Right atrium auricular region (tissue), 2 donors: ENCODE measurements around the gene NT5DC2. TPM values are rescaled to one million over a fixed set of nuclear protein-coding genes. Genes with fewer than 3 reads are reported as not detected.

ENCODE experiments used
- DNase-seq: peaks from one replicate; pipeline ENCODE4 v3.0.0-alpha.2; 2019; ENCODE audit warnings: low spot score
- H3K27ac ChIP-seq, 2 donors: fragments of 200-600 bp; sonication (generic); 1 replicate in 1 of 2; 2 replicates in 1 of 2; pipeline ENCODE4 v1.5.1; 2016 to 2019
- H3K27me3 ChIP-seq, 2 donors: fragments of 200-600 bp; sonication (generic); one replicate each; pipeline versions ENCODE4 v1.5.1 to v1.6.0; 2017 to 2019
- H3K36me3 ChIP-seq: fragments of 200-600 bp; sonication (generic); one replicate; pipeline ENCODE4 v1.5.1; 2016
- H3K4me1 ChIP-seq, 2 donors: fragments of 200-600 bp; sonication (generic); one replicate each; pipeline versions ENCODE4 v1.5.1 to v1.6.0; 2017 to 2019
- H3K4me3 ChIP-seq, 2 donors: fragments of 200-600 bp; sonication (generic); 1 replicate in 1 of 2; 2 replicates in 1 of 2; pipeline ENCODE4 v1.5.1; 2017 to 2019; ENCODE audit warnings: mild to moderate bottlenecking in 1 of 2, moderate library complexity in 1 of 2
- H3K9me3 ChIP-seq, 2 donors: fragments of 200-600 bp; sonication (generic); one replicate each; pipeline ENCODE4 v1.5.1; 2019
- total RNA-seq, 2 donors: library from RNA; depleted of rRNA; stranded (reverse); fragments of >200 nt; gene quantifications; one replicate each; pipeline ENCODE4 v1.1.0, GENCODE V29; 2016
- TF ChIP-seq, protein P1 (sequence below), 2 donors: fragments of 200-600 bp; sonication (generic); IDR thresholded peaks; one replicate each; pipeline ENCODE4 v1.5.1; 2019; ENCODE audit warnings: antibody characterized with exemption in 2 of 2

The NT5DC2 gene
- total RNA-seq, 2 donors from 2014 or later: 94.0 to 146 TPM

DNA sequence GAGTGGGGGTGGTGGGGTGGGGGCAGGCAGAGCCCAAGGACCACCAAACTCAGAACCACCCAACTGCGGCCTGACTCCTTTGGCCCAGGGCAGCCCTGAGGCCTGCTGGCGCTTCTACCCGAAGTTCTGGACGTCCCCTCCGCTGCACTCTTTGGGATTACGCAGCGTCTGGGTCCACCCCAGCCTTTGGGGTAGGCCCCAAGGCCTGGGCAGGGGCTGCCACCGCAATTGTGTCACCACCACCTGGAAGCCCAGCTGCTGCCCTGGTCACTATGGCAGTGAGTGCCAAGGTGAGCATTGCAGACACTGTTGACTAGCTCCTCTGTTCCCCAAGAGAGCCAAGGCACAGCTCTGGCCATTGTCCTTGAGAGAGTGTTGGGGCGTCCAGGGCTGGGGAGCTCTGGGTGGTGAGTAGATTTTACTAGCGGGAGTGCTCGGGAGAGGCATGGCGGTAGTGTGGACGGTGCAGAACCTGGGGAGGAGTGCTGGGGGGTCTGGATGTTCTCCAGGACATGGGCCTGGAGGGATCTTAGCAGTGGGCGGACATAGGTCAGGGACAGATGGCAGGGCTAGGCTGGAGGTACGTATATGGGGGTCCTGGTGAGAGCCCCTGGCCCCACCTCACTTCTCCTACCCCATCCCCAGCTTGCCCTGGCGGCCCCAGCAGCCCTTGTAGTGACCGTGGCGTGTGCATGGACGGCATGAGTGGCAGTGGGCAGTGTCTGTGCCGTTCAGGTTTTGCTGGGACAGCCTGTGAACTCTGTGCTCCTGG, 12.8 kb downstream of the NT5DC2 start:
- peaks cover 18% of the 10 kb centered on the region for H3K36me3 ChIP-seq
- no peaks in the 10 kb centered on the region for H3K27me3 ChIP-seq
- H3K9me3 ChIP-seq: no peaks in the 10 kb centered on the region
- H3K4me1 ChIP-seq: peaks cover 0 to 27% of the 10 kb centered on the region in 2 donors
- TF ChIP-seq, protein P1, sequence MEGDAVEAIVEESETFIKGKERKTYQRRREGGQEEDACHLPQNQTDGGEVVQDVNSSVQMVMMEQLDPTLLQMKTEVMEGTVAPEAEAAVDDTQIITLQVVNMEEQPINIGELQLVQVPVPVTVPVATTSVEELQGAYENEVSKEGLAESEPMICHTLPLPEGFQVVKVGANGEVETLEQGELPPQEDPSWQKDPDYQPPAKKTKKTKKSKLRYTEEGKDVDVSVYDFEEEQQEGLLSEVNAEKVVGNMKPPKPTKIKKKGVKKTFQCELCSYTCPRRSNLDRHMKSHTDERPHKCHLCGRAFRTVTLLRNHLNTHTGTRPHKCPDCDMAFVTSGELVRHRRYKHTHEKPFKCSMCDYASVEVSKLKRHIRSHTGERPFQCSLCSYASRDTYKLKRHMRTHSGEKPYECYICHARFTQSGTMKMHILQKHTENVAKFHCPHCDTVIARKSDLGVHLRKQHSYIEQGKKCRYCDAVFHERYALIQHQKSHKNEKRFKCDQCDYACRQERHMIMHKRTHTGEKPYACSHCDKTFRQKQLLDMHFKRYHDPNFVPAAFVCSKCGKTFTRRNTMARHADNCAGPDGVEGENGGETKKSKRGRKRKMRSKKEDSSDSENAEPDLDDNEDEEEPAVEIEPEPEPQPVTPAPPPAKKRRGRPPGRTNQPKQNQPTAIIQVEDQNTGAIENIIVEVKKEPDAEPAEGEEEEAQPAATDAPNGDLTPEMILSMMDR (IDR thresholded peaks at IDR 0.05): no peak
- H3K27ac ChIP-seq: no peak overlapping the region
- no peak overlapping the region for H3K4me3 ChIP-seq
- no peak for DNase-seq

DNA sequence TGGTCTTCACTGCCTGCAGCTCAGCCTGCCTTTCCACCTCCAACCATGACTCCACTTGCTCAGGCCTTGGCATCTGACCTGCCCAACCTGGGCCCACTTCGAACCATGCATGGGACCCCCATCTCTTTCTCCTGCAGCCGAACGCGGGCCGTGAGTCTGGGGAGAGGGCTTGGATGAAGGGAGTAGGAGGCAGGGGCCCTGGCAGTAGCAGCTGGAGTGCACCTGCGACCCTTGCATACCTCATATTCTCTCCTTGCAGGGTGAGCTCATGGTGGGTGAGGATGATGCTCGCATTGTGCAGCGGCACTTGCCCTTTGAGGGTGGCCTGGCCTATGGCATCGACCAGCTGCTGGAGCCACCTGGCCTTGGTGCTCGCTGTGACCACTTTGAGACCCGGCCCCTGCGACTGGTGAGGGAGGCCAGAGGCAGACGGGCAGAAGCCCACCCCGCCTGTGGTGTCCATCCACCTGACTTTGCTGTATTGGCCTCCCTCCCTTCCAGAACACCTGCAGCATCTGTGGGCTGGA, 13.5 kb downstream of the NT5DC2 start:
- no peaks in the 10 kb centered on the region for H3K27me3 ChIP-seq
- no peak overlapping the region for H3K27ac ChIP-seq
- H3K36me3 ChIP-seq: peaks cover 18% of the 10 kb centered on the region
- H3K4me3 ChIP-seq: no peak overlapping the region
- TF ChIP-seq, protein P1 (IDR thresholded peaks at IDR 0.05): no peak
- no peak for DNase-seq
- H3K4me1 ChIP-seq: peaks cover 0 to 20% of the 10 kb centered on the region in 2 donors
- H3K9me3 ChIP-seq: no peaks in the 10 kb centered on the region

DNA sequence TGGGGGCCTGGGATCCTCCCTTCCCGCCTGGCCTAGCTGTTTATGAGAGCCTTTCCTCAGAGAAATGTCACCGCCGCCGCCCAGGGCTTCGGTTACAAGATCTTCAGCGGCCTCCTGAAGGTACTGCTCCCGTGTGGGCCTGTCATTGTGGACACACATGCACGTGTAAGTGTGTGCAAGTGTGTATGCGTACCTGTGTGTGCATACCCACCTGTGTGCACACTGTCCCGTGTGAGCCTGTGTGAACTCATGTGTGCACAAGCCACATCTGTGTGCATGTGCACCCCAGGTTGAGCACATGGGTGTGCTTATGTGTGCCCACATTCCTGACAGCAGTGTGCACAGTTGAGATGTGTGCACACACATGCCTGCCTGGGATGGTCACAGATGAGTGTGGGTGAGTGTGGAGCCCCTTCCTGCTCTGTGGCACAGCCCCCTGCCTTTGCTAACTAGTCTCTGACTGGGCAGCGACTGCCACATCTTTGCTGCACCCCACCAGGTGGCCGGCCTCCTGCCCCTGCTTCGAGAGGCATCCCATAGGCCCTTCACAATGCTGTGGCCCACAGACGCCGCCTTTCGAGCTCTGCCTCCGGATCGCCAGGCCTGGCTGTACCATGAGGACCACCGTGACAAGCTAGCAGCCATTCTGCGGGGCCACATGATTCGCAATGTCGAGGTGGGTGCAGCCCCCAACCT, 14.1 kb downstream of the NT5DC2 start:
- H3K9me3 ChIP-seq: no peaks in the 10 kb centered on the region
- no peak for DNase-seq
- no peak overlapping the region for H3K27ac ChIP-seq
- TF ChIP-seq, protein P1 (IDR thresholded peaks at IDR 0.05): no peak
- H3K36me3 ChIP-seq: peaks cover 16% of the 10 kb centered on the region
- H3K4me3 ChIP-seq: no peak overlapping the region
- no peaks in the 10 kb centered on the region for H3K27me3 ChIP-seq
- peaks cover 0 to 14% of the 10 kb centered on the region in 2 donors for H3K4me1 ChIP-seq

DNA sequence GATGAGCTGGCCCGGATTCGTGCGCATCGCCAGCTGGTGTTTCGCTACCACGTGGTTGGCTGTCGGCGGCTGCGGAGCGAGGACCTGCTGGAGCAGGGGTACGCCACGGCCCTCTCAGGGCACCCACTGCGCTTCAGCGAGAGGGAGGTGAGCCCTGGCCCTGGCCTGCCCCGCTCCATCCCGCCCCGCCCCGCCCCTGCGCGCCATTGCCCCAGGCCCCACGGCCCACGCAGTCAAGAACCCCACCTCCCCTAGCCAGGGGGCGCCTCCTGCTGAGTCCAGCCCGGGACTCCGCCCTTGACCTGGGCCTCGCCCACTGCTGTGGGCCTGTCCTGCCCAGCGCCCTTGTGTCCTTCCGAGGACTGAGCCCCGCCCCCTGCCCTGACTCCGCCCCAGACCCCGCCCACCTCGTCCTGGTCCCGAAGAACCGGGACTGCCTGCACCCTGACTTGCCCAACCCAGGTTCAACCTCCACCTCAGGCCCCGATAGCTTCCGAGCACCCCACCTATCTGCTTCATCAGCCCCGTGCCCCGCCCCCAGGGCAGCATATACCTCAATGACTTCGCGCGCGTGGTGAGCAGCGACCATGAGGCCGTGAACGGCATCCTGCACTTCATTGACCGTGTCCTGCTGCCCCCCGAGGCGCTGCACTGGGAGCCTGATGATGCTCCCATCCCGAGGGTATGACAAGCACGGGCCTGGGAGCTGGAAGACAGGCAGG, 14.8 kb downstream of the NT5DC2 start:
- Histone ChIP-seq H3K4me1 (peaks cover 0 to 6% of the 10 kb centered on the region in 2 donors), H3K27ac (no peak overlapping the region), H3K4me3 (peak overlapping the region; percentile 26 to 41), H3K36me3 (peaks cover 9% of the 10 kb centered on the region), H3K27me3 (no peaks in the 10 kb centered on the region), H3K9me3 (no peaks in the 10 kb centered on the region)
- TF ChIP-seq, protein P1 (IDR thresholded peaks at IDR 0.05): no peak
- DNase-seq: no peak

DNA sequence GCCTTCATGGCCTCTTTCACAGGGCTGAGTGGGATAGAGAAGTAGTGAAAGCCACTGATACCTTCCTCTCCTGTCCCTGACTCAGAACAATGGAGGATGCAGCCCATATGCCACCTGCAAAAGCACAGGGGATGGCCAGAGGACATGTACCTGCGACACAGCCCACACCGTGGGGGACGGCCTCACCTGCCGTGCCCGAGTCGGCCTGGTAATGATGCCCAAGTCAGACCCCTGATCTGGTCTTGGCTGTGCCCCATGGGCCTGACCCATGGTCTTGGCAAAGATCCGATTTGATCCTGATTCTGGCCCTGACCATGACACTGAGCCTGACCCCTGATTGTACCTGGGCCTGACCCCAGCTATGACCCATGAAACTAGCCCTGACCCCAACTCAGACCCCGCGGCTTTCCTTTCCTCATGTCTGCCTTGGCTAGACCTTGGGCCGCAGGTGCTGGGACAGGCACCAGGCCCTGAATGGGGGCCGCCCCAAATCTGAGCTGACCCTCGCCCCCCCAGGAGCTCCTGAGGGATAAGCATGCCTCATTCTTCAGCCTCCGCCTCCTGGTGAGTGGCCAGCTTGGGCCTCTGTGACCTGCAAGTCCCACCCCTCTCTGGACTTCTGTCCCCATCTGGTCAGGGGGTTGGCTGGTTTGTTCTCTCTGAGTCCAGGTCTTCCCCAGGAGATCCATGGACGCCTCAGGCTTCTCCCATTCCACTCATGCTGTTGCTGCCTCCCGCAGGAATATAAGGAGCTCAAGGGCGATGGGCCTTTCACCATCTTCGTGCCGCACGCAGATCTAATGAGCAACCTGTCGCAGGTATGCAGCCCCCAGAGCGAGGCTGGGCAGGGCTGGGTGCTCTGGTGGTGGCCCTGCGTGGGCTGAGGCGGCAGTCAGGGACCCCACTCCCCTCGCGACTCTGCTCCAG, 15.6 kb downstream of the NT5DC2 start:
- DNase-seq: no peak
- Histone ChIP-seq H3K27ac (no peak overlapping the region), H3K36me3 (peaks cover under 1% of the 10 kb centered on the region), H3K27me3 (no peaks in the 10 kb centered on the region), H3K4me3 (peak overlapping the region in 1 of 2 donors; percentile 41), H3K9me3 (no peaks in the 10 kb centered on the region), H3K4me1 (peaks cover 0 to 6% of the 10 kb centered on the region in 2 donors)
- TF ChIP-seq, protein P1 (IDR thresholded peaks at IDR 0.05): no peak
